CD14-positive monocyte (primary cell): ENCODE results near the gene PHF23. TPM values are rescaled to one million over a fixed set of nuclear protein-coding genes. Genes with fewer than 3 reads are reported as not detected.

Experiments
- DNase-seq, 3 donors: peaks; one replicate each; pipeline ENCODE4 v3.0.0-alpha.2; 2011 to 2022
- H2AFZ ChIP-seq: 2 replicates; pipeline ENCODE4 v1.6.0; 2012; ENCODE audit warnings: mild to moderate bottlenecking, low read depth, low read length, inconsistent platforms; ENCODE audit not compliant: insufficient read depth, poor library complexity, severe bottlenecking
- H3K27ac ChIP-seq, 2 donors: 1 replicate in 1 of 2; 2 replicates in 1 of 2; pipeline ENCODE4 v1.5.1; 2012 to 2013; ENCODE audit warnings: low read length in 2 of 2, control low read depth in 1 of 2, inconsistent platforms in 1 of 2, low read depth in 1 of 2, mild to moderate bottlenecking in 1 of 2
- H3K27me3 ChIP-seq, 2 donors: one replicate each; pipeline versions ENCODE4 v1.6.0 to v1.6.1; 2011 to 2013; ENCODE audit warnings: low read length in 2 of 2; ENCODE audit not compliant: control insufficient read depth in 2 of 2, insufficient read depth in 2 of 2
- H3K36me3 ChIP-seq, 2 donors: replicated peaks in 1 of 2; 1 replicate in 1 of 2; 2 replicates in 1 of 2; pipeline versions ENCODE4 v1.5.1 to v1.6.1; 2012 to 2013; ENCODE audit warnings: low read length in 2 of 2, control low read depth in 1 of 2, inconsistent platforms in 1 of 2, mild to moderate bottlenecking in 1 of 2; ENCODE audit not compliant: insufficient read depth in 2 of 2, control insufficient read depth in 1 of 2
- H3K4me1 ChIP-seq, 2 donors: 1 replicate in 1 of 2; 2 replicates in 1 of 2; pipeline versions ENCODE4 v1.5.1 to v1.6.1; 2012 to 2013; ENCODE audit warnings: low read length in 2 of 2, control low read depth in 1 of 2, inconsistent platforms in 1 of 2, mild to moderate bottlenecking in 1 of 2, moderate library complexity in 1 of 2; ENCODE audit not compliant: insufficient read depth in 2 of 2, control insufficient read depth in 1 of 2
- H3K4me2 ChIP-seq: replicated peaks from 2 replicates; pipeline ENCODE3; 2012; ENCODE audit warnings: low read length, moderate library complexity, mild to moderate bottlenecking; ENCODE audit not compliant: poor library complexity, severe bottlenecking; ENCODE audit errors: extremely low read depth
- H3K4me3 ChIP-seq, 3 experiments: fragments of 200-600 bp in 1 of 3; sonication (generic) in 1 of 3; replicated peaks in 1 of 3; 1 replicate in 2 of 3; 2 replicates in 1 of 3; pipeline ENCODE4 v1.5.1; 2011 to 2013; ENCODE audit warnings: low read length in 3 of 3, mild to moderate bottlenecking in 3 of 3, control low read depth in 2 of 3, low read depth in 2 of 3, inconsistent platforms in 1 of 3, moderate library complexity in 1 of 3
- H3K79me2 ChIP-seq: 2 replicates; pipeline ENCODE4 v1.6.0; 2012; ENCODE audit warnings: mild to moderate bottlenecking, control low read depth, inconsistent platforms, low read length, moderate library complexity; ENCODE audit not compliant: insufficient read depth
- H3K9ac ChIP-seq: 2 replicates; pipeline ENCODE4 v1.6.0; 2017; ENCODE audit warnings: low read length, mild to moderate bottlenecking; ENCODE audit not compliant: insufficient read depth, poor library complexity, severe bottlenecking
- H3K9me3 ChIP-seq, 2 donors: replicated peaks in 1 of 2; 1 replicate in 1 of 2; 2 replicates in 1 of 2; pipeline versions ENCODE4 v1.5.1 to v1.6.1; 2012 to 2013; ENCODE audit warnings: low read length in 2 of 2, control low read depth in 1 of 2; ENCODE audit not compliant: control insufficient read depth in 1 of 2, insufficient read depth in 1 of 2
- H4K20me1 ChIP-seq: 2 replicates; pipeline ENCODE4 v1.6.0; 2012; ENCODE audit warnings: mild to moderate bottlenecking, low read length, control low read depth, moderate library complexity; ENCODE audit not compliant: insufficient read depth
- H3K27ac Mint-ChIP-seq, 7 donors: one replicate each; pipeline ENCODE4 v1.8.0; 2020; ENCODE audit warnings: mild to moderate bottlenecking in 7 of 7, mixed read lengths in 7 of 7, moderate library complexity in 6 of 7, inconsistent platforms in 2 of 7
- H3K27me3 Mint-ChIP-seq, 3 donors: one replicate each; pipeline ENCODE4 v1.8.0; 2021 to 2022; ENCODE audit warnings: low read depth in 3 of 3, mild to moderate bottlenecking in 3 of 3, mixed read lengths in 3 of 3, moderate library complexity in 3 of 3, inconsistent platforms in 1 of 3
- H3K36me3 Mint-ChIP-seq, 2 donors: one replicate each; pipeline ENCODE4 v1.8.0; 2020; ENCODE audit warnings: mixed read lengths in 2 of 2, inconsistent platforms in 1 of 2, mild to moderate bottlenecking in 1 of 2
- H3K4me1 Mint-ChIP-seq: one replicate; pipeline ENCODE4 v1.8.0; 2020; ENCODE audit warnings: mild to moderate bottlenecking, mixed read lengths
- H3K4me3 Mint-ChIP-seq, 2 donors: one replicate each; pipeline ENCODE4 v1.8.0; 2020; ENCODE audit warnings: mild to moderate bottlenecking in 2 of 2, mixed read lengths in 2 of 2, moderate library complexity in 1 of 2
- H3K9me3 Mint-ChIP-seq, 7 donors: one replicate each; pipeline ENCODE4 v1.8.0; 2020 to 2022; ENCODE audit warnings: mixed read lengths in 7 of 7, mild to moderate bottlenecking in 6 of 7, moderate library complexity in 6 of 7, inconsistent platforms in 2 of 7
- CTCF ChIP-seq: fragments of 200-600 bp; IDR thresholded peaks from one replicate; pipeline ENCODE4 v1.8.0; 2022; ENCODE audit warnings: antibody characterized with exemption, mild to moderate bottlenecking
- WGBS: methylation state at CpG from one replicate; pipeline ENCODE4 v1.1.5; 2013; ENCODE audit warnings: missing lambda C conversion rate; ENCODE audit not compliant: insufficient coverage; 5-methylcytosine and 5-hydroxymethylcytosine counted together
- intact Hi-C, 2 donors: fragments of 100-400 bp; cut with micrococcal nuclease; formaldehyde crosslinking; loops; one replicate each; pipeline versions ENCODE4 v1.15.0 to v1.15.1; 2023
- polyA plus RNA-seq, 3 donors: library from polyadenylated mRNA; depleted of rRNA in 1 of 3; unstranded in 2 of 3; stranded (reverse) in 1 of 3; fragments of 300-500 nt in 2 of 3; fragments of >200 nt in 1 of 3; fragmentation: Illumina TruSeq in 2 of 3; gene quantifications; 1 replicate in 2 of 3; 2 replicates in 1 of 3; pipeline ENCODE4 v1.2.3, GENCODE V29; 2012 to 2021

PHF23 gene
- polyA plus RNA-seq, 3 donors, result 12.0 to 18.0 (median 12.9) TPM

- peaks cover 36 to 45% of the 10 kb centered on the region in 2 donors for H3K36me3 Mint-ChIP-seq
- Histone ChIP-seq H3K9me3 (no peaks in the 10 kb centered on the region), H3K4me2 (peak overlapping the region; percentile 100), H3K79me2 (peaks cover 77% of the 10 kb centered on the region), H3K9ac (no peak overlapping the region), H3K4me1 (peaks cover 67 to 76% of the 10 kb centered on the region in 2 donors), H4K20me1 (peaks cover 45% of the 10 kb centered on the region), H3K27ac (no peak overlapping the region), H3K27me3 (no peaks in the 10 kb centered on the region), H2AFZ (no peak overlapping the region), H3K36me3 (peaks cover 21 to 26% of the 10 kb centered on the region in 2 donors), H3K4me3 (peak overlapping the region in 1 of 3 experiments; percentile 100)
- DNase-seq, result no peak
- 92% methylated on average over 6 of the region's 6 CpGs for WGBS
- TF ChIP-seq CTCF, result no peak
- intact Hi-C loops, result loop anchor here (2.0 to 10.0 kb wide), 3 partner anchors 16 to 248 kb away; partner anchors contain the start of genes EIF5A (in 2 of the 2), POLR2A (in 1 of the 2) and SLC35G6 (in 1 of the 2)
- peaks cover 0 to 1% (median 0%) of the 10 kb centered on the region in 7 donors for H3K9me3 Mint-ChIP-seq
- H3K27ac Mint-ChIP-seq, result peak overlapping the region in 5 of 7 donors; percentile 28 to 84 (median 63)
- peaks cover 0 to 5% (median 0%) of the 10 kb centered on the region in 3 donors for H3K27me3 Mint-ChIP-seq
- peaks cover 68% of the 10 kb centered on the region for H3K4me1 Mint-ChIP-seq
- H3K4me3 Mint-ChIP-seq, result peak overlapping the region in 1 of 2 donors; percentile 98
Measured at GRCh38 chr17:7236808-7237207, 2.4 kb downstream of the PHF23 start.

- no peak overlapping the region for H3K9ac ChIP-seq
Measured at GRCh38 chr17:7235693-7236665, 3.3 kb downstream of the PHF23 start.

More at GRCh38 chr17:7235693-7236665, 3.3 kb downstream of the PHF23 start:
- peaks cover 45% of the 10 kb centered on the region for H4K20me1 ChIP-seq
- peaks cover 21 to 26% of the 10 kb centered on the region in 2 donors for H3K36me3 ChIP-seq
- peaks cover 31 to 37% of the 10 kb centered on the region in 2 donors for H3K36me3 Mint-ChIP-seq
- 86% methylated on average over 14 of the region's 22 CpGs for WGBS
- H2AFZ ChIP-seq, result no peak overlapping the region
- intact Hi-C loops, result loop anchor here (2.0 to 10.0 kb wide), 4 partner anchors 15 to 249 kb away; partner anchors contain the start of genes EIF5A (in 2 of the 2), POLR2A (in 1 of the 2) and SLC35G6 (in 1 of the 2)
- H3K4me3 ChIP-seq, result peak overlapping the region in 1 of 3 experiments; percentile 90
- H3K4me2 ChIP-seq, result no peak overlapping the region
- peaks cover 0 to 5% (median 0%) of the 10 kb centered on the region in 3 donors for H3K27me3 Mint-ChIP-seq
- TF ChIP-seq CTCF, result no peak
- H3K27ac ChIP-seq, result peak overlapping the region; percentile 32 to 76
- peak overlapping the region in 1 of 2 donors; percentile 90 for H3K4me3 Mint-ChIP-seq
- peaks cover 65% of the 10 kb centered on the region for H3K4me1 Mint-ChIP-seq
- H3K27me3 ChIP-seq, result no peaks in the 10 kb centered on the region
- H3K27ac Mint-ChIP-seq, result peak overlapping the region; percentile 28 to 92 (median 85)
- H3K9me3 ChIP-seq, result no peaks in the 10 kb centered on the region
- H3K4me1 ChIP-seq, result peaks cover 64 to 74% of the 10 kb centered on the region in 2 donors
- DNase-seq, result peak in 1 of 3 donors; percentile 44
- peaks cover 0 to 1% (median 0%) of the 10 kb centered on the region in 7 donors for H3K9me3 Mint-ChIP-seq
- peaks cover 77% of the 10 kb centered on the region for H3K79me2 ChIP-seq
